Activated CD4-positive, alpha-beta T cell treated with anti-CD3 and anti-CD28 coated beads for 4 hours (primary cell): ENCODE data around the gene SP2.
A peak's percentile ranks its signal among the peaks of the same experiment; 100 is the strongest.
"Not testable (repeated sequence)": the region's sequence is repeated elsewhere in the genome, so short reads cannot be mapped to it uniquely, and the experiment has no call there.

ENCODE experiments used
- DNase-seq, 2 donors: peaks; one replicate each; pipeline ENCODE4 v3.0.0-alpha.2; 2020

The SP2 gene

GRCh38 chr17:47925678-47925988, 29.6 kb downstream of the SP2 start:
- DNase-seq = no peak

- DNase-seq = no peak
Observed at GRCh38 chr17:47927821-47928400, 31.9 kb downstream of the SP2 start.

- no peak for DNase-seq
Observed at GRCh38 chr17:47928415-47928814, 32.4 kb downstream of the SP2 start.

- DNase-seq = no peak
Observed at GRCh38 chr17:47929218-47930000, 33.4 kb downstream of the SP2 start.

GRCh38 chr17:47931848-47932247, 35.8 kb downstream of the SP2 start:
- no peak for DNase-seq

GRCh38 chr17:47934856-47935255, 38.8 kb downstream of the SP2 start:
- no peak for DNase-seq

- not testable (repeated sequence) for DNase-seq
Observed at GRCh38 chr17:47935468-47935867, 39.4 kb downstream of the SP2 start.

- DNase-seq = no peak
Observed at GRCh38 chr17:47935961-47936360, 39.9 kb downstream of the SP2 start.

GRCh38 chr17:47937941-47938340, 41.9 kb downstream of the SP2 start:
- no peak for DNase-seq

- peak; percentile 93 to 95 for DNase-seq
Observed at GRCh38 chr17:47941246-47942095, 45.4 kb downstream of the SP2 start, which contains the start of gene PNPO. Gene PNPO (plus strand): TSS chr17:47941571. CDS start chr17:47941676, 105 bp downstream.

GRCh38 chr17:47942096-47942510, 46.1 kb downstream of the SP2 start:
- DNase-seq = no peak

GRCh38 chr17:47942568-47942967, 46.5 kb downstream of the SP2 start:
- no peak for DNase-seq

- no peak for DNase-seq
Observed at GRCh38 chr17:47945080-47945479, 49.0 kb downstream of the SP2 start.

GRCh38 chr17:47945529-47946508, 49.8 kb downstream of the SP2 start:
- DNase-seq = no peak

- DNase-seq = no peak
Observed at GRCh38 chr17:47946516-47946915, 50.5 kb downstream of the SP2 start.

GRCh38 chr17:47946929-47947397, 50.9 kb downstream of the SP2 start:
- DNase-seq = peak; percentile 65 to 77

GRCh38 chr17:47948706-47949196, 52.7 kb downstream of the SP2 start:
- DNase-seq = no peak

GRCh38 chr17:47949197-47949759, 53.2 kb downstream of the SP2 start:
- peak; percentile 74 to 76 for DNase-seq

- DNase-seq = no peak
Observed at GRCh38 chr17:47949946-47950345, 53.9 kb downstream of the SP2 start.

- no peak for DNase-seq
Observed at GRCh38 chr17:47950448-47950847, 54.4 kb downstream of the SP2 start.

GRCh38 chr17:47952171-47953021, 56.4 kb downstream of the SP2 start:
- no peak for DNase-seq
